ENCODE data around the gene CRYL1.

CRYL1 gene

DNA sequence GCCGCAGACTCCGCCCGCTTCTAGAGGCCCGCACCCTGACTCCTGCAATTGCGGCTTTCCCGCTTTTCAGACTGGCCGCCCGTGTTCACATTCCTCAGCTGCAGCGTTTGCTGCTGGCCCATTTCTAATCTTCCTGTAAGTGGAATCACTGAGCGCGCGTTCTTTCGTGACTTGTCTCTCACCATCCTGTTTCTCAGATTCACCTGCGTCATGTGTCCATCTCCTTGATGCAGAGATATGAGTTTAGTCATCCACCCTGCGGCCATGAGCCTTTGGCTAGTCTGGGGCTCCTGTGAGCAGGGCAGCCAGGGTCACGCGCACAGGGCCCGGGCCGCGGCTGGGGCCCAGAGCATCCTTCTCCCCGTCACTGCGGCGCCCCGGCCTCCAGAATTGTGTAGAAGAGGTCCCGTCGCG, 110.0 kb downstream of the CRYL1 start:
- no peak for DNase-seq

DNA sequence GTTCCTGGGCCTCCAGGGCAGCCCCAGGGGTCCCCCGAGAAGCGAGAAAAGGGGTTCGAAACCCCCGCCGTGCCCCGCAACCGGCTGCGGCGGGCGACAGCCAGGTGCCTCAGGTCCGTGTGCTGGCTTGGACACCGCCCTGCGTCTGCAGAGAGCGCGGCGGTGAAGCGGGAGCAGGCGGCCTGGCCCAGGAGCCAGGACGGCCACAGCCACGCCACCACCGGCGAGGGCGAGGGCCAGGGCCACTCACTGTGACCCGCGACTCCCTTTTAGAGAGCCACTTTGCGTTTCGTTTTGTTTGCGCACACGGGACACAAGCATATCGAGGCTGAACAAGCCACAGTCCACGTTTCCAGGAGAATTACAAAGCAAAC, 110.4 kb downstream of the CRYL1 start:
- DNase-seq: no peak

GRCh38 chr13:20414546-20415305, 110.9 kb downstream of the CRYL1 start:
- no peak for DNase-seq

DNA sequence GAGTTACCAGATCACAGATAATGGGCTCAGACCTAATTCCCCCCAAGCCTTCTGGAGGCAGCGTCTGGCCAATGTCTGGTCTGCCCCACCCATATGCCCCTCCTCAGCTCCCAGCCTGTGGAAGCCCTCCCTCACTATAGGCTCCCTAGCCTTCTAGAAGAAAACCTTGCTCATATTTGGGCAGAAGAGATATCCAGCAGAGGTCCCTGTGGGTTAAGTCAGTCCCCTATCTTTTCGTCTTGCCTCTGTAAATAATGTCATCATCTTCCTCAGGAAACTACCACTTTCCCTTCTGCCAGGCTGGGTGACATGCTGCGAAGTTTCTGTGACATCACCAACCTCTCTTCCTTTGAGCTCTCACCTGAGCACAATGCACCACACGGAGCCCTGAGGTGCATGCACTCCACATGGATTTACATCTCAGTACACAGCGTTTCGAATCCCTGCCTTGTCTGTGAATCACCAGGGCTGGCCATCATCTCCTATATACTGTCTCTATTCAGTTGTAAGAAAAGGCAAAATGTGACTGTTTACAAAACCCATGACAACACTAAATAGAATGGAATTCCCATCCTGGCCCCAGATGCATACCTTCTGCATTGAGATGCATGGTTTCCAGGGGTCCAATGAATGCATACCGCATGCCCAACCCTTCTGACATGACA, 112.8 kb downstream of the CRYL1 start:
- no peak for DNase-seq

GRCh38 chr13:20411638-20412342, 113.9 kb downstream of the CRYL1 start:
- no peak for DNase-seq

DNA sequence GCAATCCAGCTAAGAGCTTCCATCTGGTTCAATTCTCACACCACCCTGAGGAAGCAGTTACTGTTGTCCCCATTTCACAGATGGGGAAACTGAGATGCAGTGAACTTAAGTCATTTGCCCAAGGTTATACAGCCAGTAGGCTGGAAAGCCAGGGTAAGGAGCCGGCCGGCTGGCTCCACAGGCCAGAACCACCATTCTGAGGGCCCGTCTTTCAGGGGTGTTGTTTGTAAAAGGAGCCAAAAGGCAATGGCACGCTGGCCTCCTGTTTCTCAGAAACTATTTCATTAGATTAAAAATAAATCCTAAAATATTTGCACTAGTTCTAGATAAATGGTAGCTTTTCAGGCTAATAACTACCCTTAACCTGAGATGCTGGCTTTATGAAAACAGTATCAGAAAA, 114.9 kb downstream of the CRYL1 start:
- DNase-seq: no peak

DNA sequence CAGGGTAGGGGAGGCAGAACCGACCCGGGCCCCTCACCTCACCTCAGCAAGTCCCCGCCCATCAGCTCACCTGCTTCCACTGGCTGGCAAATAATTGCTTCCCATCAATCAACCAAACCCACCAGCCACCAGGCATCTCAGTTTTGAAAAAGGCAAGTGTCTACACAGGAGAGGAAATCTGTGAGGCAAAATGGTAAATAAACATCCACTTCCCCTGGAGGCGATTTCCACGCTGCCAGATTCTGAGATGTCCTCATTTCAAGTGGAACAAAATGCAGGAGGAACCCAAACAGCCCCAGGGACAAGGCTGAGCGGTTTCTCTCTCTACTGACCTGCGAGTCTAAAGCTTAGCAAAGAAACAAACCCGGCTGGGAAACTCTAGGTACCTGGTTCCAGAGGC, 117.5 kb downstream of the CRYL1 start:
- DNase-seq: no peak

- no peak for DNase-seq
These were observed 117.9 kb downstream of the CRYL1 start for GRCh38 chr13:20407759-20408158.

DNA sequence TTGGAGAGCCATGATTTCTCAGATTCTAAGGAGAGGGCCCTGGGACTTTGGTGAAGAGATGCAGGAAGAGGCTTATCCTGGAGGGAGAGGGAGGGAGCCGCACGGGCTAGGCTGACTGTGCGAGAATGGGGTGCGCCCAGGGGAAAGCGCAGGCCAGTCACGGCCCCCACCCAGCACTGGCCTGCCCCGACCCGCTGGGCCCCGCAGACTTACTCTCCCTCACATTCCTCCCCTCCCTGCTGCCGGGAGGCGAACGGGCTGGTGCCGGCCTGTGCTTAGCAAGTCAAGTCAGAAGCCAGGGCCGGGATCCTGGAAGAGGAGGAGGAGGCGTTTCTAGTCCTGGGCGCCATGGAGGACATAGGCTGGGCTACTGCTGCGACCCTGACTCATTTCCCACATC, 120.0 kb downstream of the CRYL1 start:
- DNase-seq: no peak

DNA sequence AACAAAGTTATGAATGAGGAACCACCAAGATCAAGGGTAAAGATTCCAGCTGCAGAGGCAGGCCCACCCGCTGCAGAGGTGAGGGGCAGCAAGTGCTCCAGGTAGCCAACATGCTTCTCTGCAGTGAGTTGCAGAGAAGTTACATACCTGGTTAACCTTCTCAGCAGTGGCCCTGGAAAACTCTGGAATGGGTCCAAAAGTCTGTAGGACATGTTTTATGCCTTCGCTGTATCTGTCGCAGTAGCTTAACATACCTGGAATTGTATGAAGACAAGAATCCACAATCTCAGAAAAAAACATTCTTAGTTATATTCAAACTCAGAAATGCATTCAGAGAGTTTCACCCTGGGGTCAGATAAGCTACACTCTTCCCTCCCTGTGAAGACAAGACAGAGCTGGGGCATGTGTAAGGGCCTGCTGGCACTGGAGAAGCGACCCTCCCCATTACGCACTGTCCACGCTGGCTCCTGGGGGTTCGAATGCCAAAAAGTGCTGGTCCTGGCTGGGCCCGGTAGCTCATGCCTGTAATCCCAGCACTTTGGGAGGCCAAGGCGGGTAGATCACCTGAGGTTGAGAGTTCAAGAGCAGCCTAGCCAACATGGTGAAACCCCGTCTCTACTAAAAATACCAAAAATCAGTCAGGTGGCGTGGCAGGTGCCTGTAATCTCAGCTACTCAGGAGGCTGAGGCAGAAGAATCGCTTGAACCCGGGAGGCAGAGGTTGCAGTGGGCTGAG, 121.0 kb downstream of the CRYL1 start:
- DNase-seq: no peak

- no peak for DNase-seq
These were observed 121.8 kb downstream of the CRYL1 start for GRCh38 chr13:20403826-20404225.

DNA sequence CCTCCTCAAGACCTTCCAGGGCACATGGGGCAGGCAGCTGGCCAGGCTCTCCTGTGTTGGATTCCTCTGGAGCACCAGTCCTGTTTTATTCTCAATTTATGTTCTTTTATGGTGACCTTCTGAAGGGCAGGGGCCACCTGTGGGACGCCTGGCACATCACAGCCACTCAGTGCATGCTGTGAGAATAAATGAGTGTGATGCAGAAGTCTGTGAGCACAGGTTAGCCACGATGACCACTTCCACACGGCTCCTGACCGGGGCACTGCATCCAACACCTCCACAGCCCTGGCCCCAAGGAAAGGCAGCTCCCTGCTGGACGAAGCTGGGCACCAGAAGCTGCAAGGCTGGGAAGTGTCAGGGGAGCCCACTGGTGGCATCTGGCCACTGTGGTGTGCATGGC, 122.8 kb downstream of the CRYL1 start:
- DNase-seq: no peak

- DNase-seq: no peak
These were observed 123.5 kb downstream of the CRYL1 start for GRCh38 chr13:20401931-20402856.

DNA sequence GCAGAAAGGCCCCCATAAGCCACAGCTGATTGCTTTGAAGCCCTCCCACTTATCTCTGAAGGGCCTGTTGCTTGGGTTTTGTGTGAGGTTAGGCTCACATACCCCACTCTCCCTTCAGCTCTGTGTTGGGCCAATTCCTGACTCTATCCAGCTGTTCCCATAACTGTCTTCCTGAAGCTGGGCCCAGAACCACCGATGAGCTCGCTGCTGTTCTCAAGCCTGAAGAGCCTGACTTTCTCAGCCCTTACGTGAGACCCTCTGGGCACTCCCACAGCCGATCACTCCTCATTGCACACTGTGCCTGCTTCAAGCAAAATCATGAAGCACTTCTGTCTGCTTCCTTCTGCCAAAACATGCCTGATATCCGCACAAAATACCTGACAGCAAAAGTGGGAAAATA, 124.1 kb downstream of the CRYL1 start:
- no peak for DNase-seq

DNA sequence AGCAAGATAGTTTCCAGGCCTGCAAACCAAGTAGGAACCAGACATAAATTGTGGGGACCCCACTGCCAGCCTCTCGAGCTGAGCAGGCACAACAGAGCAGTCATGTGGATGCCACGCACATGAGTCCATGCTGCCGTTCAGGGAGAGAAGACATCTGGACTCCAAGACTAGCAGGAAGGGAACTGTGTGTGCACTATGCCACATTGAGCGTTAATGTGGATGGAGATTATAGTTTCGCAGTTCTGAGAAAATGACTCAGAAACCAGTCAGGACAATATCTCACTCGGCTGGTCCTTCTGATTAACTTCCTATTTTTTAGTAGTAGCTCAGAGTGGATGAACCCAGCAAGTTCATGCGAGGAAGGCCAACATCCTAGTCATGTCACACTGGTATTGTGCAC, 124.9 kb downstream of the CRYL1 start:
- no peak for DNase-seq

GRCh38 chr13:20399961-20400360, 125.7 kb downstream of the CRYL1 start:
- DNase-seq: no peak

- DNase-seq: no peak
These were observed 126.1 kb downstream of the CRYL1 start for GRCh38 chr13:20399515-20399914.

DNA sequence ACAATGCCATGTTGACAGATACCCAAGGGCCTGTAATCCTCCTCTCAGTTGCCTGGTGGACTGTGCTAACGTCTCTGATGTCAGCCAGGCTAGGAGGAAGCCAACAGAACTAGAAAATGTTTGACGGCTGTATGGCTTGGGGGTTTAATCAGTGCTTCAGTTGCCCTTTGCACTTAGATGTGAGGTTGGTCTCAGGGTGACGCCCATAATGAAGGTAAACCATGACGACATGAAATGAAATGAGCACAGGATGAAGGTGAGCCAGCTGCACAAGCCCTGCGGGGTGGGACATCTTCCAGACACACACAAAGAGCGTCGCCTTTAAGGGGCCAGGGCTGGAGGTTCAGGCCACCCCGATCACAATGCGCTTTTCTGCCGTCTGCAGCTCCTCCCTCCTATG, 127.2 kb downstream of the CRYL1 start:
- DNase-seq: no peak

- no peak for DNase-seq
These were observed 127.8 kb downstream of the CRYL1 start for GRCh38 chr13:20397896-20398295.

DNA sequence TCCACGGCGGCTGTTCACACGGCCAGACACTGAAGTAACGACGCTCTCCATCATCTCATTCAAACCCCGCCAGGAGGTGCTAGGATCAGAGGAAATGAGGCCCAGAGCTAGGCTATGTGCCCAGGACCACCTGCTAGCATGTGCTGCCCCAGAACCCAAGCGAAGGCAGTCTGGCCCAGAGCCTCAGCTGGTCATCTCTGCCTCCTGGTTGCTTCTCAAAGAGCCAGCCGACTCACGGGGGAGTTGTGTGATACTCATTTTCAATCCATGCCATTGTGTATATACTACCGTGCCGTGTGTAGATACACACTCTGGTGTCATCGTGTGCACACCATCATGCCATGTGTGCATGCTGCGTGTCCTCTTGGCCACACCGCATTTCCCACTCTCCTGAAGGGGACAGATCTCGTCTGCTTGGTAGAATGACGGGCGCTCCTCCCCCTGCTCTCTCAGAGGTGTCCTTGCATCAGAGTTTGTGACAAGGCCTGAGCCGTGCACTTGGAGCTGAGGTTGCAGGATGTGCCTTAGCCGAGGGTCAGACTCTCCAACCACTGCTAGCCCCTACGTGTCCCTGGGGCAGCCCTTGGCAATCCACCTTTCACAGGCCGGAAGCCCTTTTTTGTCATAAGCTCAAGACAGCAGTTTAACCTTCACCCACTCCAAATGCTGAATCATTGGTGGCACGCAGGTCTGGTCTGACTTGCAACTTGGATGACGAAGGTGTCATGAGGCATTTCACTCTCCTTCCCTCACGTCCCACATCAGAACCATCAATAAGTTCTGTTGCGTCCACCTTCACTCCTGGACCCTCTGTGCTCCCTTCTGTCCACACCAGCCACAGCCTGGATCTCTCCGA, 130.4 kb downstream of the CRYL1 start:
- DNase-seq: no peak

- DNase-seq: no peak
These were observed 131.2 kb downstream of the CRYL1 start for GRCh38 chr13:20394506-20394905.
